ENCODE results near the gene HAO1.
"Not testable (repeated sequence)": the region's sequence is repeated elsewhere in the genome, so short reads cannot be mapped to it uniquely, and the experiment has no call there.

Gene HAO1

GRCh38 chr20:7850775-7851490 lies 89.3 kb downstream of the HAO1 start:
- DNase-seq, result peak; percentile 51

- peak; percentile 11 for DNase-seq
Observed at GRCh38 chr20:7849675-7850074, 90.6 kb downstream of the HAO1 start.

GRCh38 chr20:7848351-7848750 lies 91.9 kb downstream of the HAO1 start:
- no peak for DNase-seq

DNA sequence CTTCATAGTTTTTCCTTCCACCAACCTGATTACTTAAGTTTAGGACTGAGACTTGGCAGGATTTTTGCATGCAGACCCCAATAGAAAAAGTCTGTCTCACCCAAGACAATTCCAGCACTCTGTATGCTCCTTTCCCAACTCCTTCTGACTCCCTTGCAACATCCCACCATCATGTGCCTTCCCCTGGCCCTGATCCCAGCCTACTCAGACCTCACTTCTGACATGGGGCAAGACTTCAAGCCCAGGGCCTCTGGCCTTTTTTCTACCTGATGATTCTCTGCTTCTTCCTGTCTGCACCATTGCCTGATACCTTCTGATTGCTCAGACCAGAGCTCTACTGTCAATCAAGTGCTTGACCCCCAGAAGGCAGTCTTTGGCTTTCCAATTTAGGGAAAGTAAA lies 96.6 kb downstream of the HAO1 start:
- no peak for DNase-seq

DNA sequence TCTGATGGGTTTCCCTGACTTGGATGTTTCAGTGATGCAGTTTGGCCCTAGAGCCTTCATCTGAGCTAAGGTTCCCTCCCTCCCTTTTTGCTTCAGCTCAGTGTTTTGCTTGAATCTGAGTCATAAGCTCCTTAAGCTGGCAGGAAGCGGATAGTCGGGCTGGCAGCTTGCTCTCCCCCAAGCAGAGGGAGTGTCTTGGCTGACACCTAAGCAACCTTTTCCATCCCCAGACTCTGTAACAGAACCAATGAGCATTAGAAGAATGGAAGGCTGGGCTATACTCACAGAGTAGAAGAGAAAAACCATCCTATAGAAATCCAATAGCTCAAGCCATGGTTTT lies 98.3 kb downstream of the HAO1 start:
- peak; percentile 51 for DNase-seq

- no peak for DNase-seq
Observed at GRCh38 chr20:7841291-7841970, 98.8 kb downstream of the HAO1 start.

DNA sequence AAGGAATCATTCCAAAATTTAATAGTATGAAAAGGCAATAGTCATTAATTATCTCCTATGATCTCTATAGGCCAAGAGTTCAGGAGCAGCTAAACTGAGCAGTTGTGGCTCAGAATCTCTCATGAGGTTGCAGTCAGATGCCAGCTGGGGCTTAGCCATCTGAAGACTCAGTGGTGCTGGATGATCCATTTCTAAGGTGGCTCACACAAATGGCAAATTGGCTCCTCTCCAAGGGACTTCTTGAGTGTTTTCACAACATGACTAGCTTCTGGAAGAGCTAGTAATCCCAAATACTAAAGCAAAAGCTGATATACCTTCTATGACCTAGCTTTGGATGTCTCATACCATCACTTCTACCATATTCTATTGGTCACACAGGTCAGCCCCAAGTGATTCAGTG lies 104.2 kb downstream of the HAO1 start:
- DNase-seq, result no peak

DNA sequence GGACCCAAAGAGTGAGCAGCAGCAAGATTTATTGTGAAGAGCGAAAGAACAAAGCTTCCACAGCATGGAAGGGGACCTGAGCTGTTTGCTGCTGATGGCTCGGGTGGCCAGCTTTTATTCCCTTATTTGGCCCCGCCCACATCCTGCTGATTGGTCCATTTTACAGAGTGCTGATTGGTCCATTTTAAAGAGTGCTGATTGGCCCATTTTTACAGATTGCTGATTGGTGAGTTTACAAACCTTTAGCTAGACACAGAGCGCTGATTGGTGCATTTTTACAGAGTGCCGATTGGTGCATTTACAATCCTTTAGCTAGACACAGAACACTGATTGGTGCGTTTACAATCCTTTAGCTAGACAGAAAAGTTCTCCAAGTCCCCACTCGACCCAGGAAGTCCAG lies 105.8 kb downstream of the HAO1 start:
- not testable (repeated sequence) for DNase-seq
